Measurements from ENCODE around the gene RBFOX2.

DNA sequence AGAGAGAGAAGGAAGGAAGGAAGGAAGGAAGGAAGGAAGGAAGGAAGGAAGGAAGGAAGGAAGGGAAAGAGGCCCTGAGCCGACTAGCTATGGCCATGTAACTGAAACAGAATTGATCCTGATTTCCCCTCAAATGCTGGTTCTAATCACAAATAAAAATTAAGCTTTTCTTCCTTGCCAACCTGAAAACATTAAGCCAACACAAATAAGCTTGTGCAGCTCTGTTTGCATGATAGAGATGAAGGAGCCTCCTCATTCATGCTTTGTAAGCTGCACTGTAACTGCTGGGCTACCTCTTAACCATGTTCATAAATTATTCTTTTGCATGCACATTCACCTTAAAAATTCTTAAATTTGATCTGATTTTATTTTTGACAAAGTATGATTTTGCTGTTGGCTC, 338.6 kb downstream of the RBFOX2 start:
- TF ChIP-seq POLR2AphosphoS5 (IDR thresholded peaks at IDR 0.05; ENCODE audit: low read depth, low read length), result no peak
- TF ChIP-seq, protein P1, sequence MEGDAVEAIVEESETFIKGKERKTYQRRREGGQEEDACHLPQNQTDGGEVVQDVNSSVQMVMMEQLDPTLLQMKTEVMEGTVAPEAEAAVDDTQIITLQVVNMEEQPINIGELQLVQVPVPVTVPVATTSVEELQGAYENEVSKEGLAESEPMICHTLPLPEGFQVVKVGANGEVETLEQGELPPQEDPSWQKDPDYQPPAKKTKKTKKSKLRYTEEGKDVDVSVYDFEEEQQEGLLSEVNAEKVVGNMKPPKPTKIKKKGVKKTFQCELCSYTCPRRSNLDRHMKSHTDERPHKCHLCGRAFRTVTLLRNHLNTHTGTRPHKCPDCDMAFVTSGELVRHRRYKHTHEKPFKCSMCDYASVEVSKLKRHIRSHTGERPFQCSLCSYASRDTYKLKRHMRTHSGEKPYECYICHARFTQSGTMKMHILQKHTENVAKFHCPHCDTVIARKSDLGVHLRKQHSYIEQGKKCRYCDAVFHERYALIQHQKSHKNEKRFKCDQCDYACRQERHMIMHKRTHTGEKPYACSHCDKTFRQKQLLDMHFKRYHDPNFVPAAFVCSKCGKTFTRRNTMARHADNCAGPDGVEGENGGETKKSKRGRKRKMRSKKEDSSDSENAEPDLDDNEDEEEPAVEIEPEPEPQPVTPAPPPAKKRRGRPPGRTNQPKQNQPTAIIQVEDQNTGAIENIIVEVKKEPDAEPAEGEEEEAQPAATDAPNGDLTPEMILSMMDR (IDR thresholded peaks at IDR 0.05), result no peak
- TF ChIP-seq, protein P2, sequence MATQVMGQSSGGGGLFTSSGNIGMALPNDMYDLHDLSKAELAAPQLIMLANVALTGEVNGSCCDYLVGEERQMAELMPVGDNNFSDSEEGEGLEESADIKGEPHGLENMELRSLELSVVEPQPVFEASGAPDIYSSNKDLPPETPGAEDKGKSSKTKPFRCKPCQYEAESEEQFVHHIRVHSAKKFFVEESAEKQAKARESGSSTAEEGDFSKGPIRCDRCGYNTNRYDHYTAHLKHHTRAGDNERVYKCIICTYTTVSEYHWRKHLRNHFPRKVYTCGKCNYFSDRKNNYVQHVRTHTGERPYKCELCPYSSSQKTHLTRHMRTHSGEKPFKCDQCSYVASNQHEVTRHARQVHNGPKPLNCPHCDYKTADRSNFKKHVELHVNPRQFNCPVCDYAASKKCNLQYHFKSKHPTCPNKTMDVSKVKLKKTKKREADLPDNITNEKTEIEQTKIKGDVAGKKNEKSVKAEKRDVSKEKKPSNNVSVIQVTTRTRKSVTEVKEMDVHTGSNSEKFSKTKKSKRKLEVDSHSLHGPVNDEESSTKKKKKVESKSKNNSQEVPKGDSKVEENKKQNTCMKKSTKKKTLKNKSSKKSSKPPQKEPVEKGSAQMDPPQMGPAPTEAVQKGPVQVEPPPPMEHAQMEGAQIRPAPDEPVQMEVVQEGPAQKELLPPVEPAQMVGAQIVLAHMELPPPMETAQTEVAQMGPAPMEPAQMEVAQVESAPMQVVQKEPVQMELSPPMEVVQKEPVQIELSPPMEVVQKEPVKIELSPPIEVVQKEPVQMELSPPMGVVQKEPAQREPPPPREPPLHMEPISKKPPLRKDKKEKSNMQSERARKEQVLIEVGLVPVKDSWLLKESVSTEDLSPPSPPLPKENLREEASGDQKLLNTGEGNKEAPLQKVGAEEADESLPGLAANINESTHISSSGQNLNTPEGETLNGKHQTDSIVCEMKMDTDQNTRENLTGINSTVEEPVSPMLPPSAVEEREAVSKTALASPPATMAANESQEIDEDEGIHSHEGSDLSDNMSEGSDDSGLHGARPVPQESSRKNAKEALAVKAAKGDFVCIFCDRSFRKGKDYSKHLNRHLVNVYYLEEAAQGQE (IDR thresholded peaks at IDR 0.05; ENCODE audit: insufficient read depth in 1 of 2, low read depth in 2 of 2, low read length in 1 of 2), result no peak
- TF ChIP-seq SIN3A (IDR thresholded peaks at IDR 0.05; ENCODE audit: borderline replicate concordance, insufficient read depth, low read depth, low read length), result no peak

Data from Panc1 (cell line).